ENCODE results near the gene S100B.

Gene S100B

GRCh38 chr21:46570631-46571030 is 34.3 kb downstream of the S100B start:
- Histone ChIP-seq H3K27me3 (ENCODE audit: control insufficient read depth, insufficient read depth, low read length) (no peaks in the 10 kb centered on the region), H3K27ac (ENCODE audit: low read depth, low read length) (no peak overlapping the region), H3K9me3 (ENCODE audit: control insufficient read depth, insufficient read depth, low read depth, low read length) (no peaks in the 10 kb centered on the region), H3K36me3 (ENCODE audit: control insufficient read depth, insufficient read depth, low read length) (peaks cover 56% of the 10 kb centered on the region), H3K4me3 (ENCODE audit: low read depth, low read length) (no peak overlapping the region), H3K9ac (ENCODE audit: low read length) (no peak overlapping the region), H3K4me1 (ENCODE audit: control insufficient read depth, insufficient read depth, low read length) (no peaks in the 10 kb centered on the region)

- Histone ChIP-seq H3K4me3 (ENCODE audit: low read depth, low read length) (no peak overlapping the region), H3K4me1 (ENCODE audit: control insufficient read depth, insufficient read depth, low read length) (no peaks in the 10 kb centered on the region), H3K27ac (ENCODE audit: low read depth, low read length) (no peak overlapping the region), H3K27me3 (ENCODE audit: control insufficient read depth, insufficient read depth, low read length) (no peaks in the 10 kb centered on the region), H3K36me3 (ENCODE audit: control insufficient read depth, insufficient read depth, low read length) (peaks cover 61% of the 10 kb centered on the region), H3K9me3 (ENCODE audit: control insufficient read depth, insufficient read depth, low read depth, low read length) (no peaks in the 10 kb centered on the region), H3K9ac (ENCODE audit: low read length) (no peak overlapping the region)
These were observed 34.8 kb downstream of the S100B start for GRCh38 chr21:46570119-46570518.

DNA sequence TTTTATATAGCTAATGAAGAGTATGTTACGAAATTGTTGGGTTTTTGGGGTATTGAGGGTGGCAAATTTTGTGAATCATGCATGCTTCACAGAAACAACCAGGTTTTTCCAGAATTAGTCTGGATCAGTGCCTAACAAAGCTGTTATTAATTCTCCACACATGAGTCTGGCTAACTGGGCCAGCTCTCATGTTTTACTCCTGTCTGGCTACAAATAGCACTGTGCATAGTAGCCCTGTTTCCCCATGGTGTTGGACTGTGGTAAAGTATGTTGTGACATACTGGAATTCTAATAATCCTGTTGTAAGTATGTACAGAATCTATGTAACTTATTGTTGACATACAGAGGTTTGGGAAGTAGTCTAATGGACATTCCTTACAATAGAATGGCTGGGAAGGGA is 35.8 kb downstream of the S100B start:
- H3K36me3 ChIP-seq (ENCODE audit: control insufficient read depth, insufficient read depth, low read length), result peaks cover 71% of the 10 kb centered on the region

DNA sequence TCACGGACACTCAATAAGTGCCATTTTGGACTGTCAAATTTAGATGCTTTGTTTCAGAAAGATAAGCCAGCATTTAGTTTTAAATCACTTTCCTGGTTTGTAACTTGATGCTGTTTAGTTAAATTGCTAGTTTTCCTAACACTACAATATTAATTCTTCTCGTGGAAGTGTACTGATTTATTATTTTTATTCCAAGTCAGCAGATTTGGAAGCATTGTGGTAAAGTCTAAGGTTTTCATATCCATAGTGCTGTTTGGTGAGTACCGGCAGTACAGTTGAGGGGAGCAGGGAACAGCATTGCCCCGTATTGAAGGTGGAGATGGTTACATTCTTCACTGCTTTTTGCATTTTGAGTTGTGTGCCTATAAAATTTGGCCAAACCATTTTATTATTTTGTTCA is 36.3 kb downstream of the S100B start:
- H3K9ac ChIP-seq (ENCODE audit: low read length), result no peak overlapping the region
- H3K4me3 ChIP-seq (ENCODE audit: low read depth, low read length), result no peak overlapping the region
- no peaks in the 10 kb centered on the region for H3K27me3 ChIP-seq (ENCODE audit: control insufficient read depth, insufficient read depth, low read length)
- no peaks in the 10 kb centered on the region for H3K9me3 ChIP-seq (ENCODE audit: control insufficient read depth, insufficient read depth, low read depth, low read length)
- no peak overlapping the region for H3K27ac ChIP-seq (ENCODE audit: low read depth, low read length)
- peaks cover 76% of the 10 kb centered on the region for H3K36me3 ChIP-seq (ENCODE audit: control insufficient read depth, insufficient read depth, low read length)
- no peaks in the 10 kb centered on the region for H3K4me1 ChIP-seq (ENCODE audit: control insufficient read depth, insufficient read depth, low read length)

More for the DNA sequence above, 35.8 kb downstream of the S100B start:
- Histone ChIP-seq H3K27ac (ENCODE audit: low read depth, low read length) (no peak overlapping the region), H3K4me3 (ENCODE audit: low read depth, low read length) (no peak overlapping the region), H3K9ac (ENCODE audit: low read length) (no peak overlapping the region), H3K9me3 (ENCODE audit: control insufficient read depth, insufficient read depth, low read depth, low read length) (no peaks in the 10 kb centered on the region), H3K4me1 (ENCODE audit: control insufficient read depth, insufficient read depth, low read length) (no peaks in the 10 kb centered on the region), H3K27me3 (ENCODE audit: control insufficient read depth, insufficient read depth, low read length) (no peaks in the 10 kb centered on the region)

- H3K27me3 ChIP-seq (ENCODE audit: control insufficient read depth, insufficient read depth, low read length), result no peaks in the 10 kb centered on the region
- no peak overlapping the region for H3K27ac ChIP-seq (ENCODE audit: low read depth, low read length)
- H3K9ac ChIP-seq (ENCODE audit: low read length), result no peak overlapping the region
- H3K4me1 ChIP-seq (ENCODE audit: control insufficient read depth, insufficient read depth, low read length), result no peaks in the 10 kb centered on the region
- H3K36me3 ChIP-seq (ENCODE audit: control insufficient read depth, insufficient read depth, low read length), result peaks cover 80% of the 10 kb centered on the region
- no peaks in the 10 kb centered on the region for H3K9me3 ChIP-seq (ENCODE audit: control insufficient read depth, insufficient read depth, low read depth, low read length)
- H3K4me3 ChIP-seq (ENCODE audit: low read depth, low read length), result no peak overlapping the region
These were observed 37.5 kb downstream of the S100B start for GRCh38 chr21:46567348-46567747.

DNA sequence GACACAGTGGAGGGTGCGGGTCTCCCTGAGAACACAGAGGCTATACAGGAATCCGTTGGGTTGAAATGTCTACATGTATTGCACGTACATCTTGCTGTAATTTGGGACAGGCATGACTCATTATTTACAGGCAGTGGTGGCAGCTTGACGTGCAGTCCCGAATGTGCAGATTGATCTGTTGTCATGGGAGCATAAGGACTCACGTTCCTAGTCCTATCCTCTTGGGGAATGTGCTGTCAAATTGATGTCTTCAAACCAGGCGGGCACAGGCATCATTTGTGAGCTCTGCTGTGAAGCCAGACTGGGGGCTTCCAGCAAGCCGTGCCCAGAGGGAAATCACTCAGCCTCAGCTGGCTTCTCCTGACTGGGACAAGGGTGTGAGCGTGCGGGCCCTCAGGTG is 40.5 kb downstream of the S100B start:
- Histone ChIP-seq H3K9me3 (ENCODE audit: control insufficient read depth, insufficient read depth, low read depth, low read length) (no peaks in the 10 kb centered on the region), H3K27me3 (ENCODE audit: control insufficient read depth, insufficient read depth, low read length) (no peaks in the 10 kb centered on the region), H3K4me3 (ENCODE audit: low read depth, low read length) (no peak overlapping the region), H3K9ac (ENCODE audit: low read length) (no peak overlapping the region), H3K36me3 (ENCODE audit: control insufficient read depth, insufficient read depth, low read length) (peaks cover 91% of the 10 kb centered on the region), H3K27ac (ENCODE audit: low read depth, low read length) (no peak overlapping the region), H3K4me1 (ENCODE audit: control insufficient read depth, insufficient read depth, low read length) (no peaks in the 10 kb centered on the region)

- Histone ChIP-seq H3K4me3 (ENCODE audit: low read depth, low read length) (no peak overlapping the region), H3K4me1 (ENCODE audit: control insufficient read depth, insufficient read depth, low read length) (no peaks in the 10 kb centered on the region), H3K27me3 (ENCODE audit: control insufficient read depth, insufficient read depth, low read length) (no peaks in the 10 kb centered on the region), H3K27ac (ENCODE audit: low read depth, low read length) (no peak overlapping the region), H3K9ac (ENCODE audit: low read length) (no peak overlapping the region), H3K9me3 (ENCODE audit: control insufficient read depth, insufficient read depth, low read depth, low read length) (no peaks in the 10 kb centered on the region), H3K36me3 (ENCODE audit: control insufficient read depth, insufficient read depth, low read length) (peaks cover 89% of the 10 kb centered on the region)
These were observed 41.8 kb downstream of the S100B start for GRCh38 chr21:46562964-46563607.

DNA sequence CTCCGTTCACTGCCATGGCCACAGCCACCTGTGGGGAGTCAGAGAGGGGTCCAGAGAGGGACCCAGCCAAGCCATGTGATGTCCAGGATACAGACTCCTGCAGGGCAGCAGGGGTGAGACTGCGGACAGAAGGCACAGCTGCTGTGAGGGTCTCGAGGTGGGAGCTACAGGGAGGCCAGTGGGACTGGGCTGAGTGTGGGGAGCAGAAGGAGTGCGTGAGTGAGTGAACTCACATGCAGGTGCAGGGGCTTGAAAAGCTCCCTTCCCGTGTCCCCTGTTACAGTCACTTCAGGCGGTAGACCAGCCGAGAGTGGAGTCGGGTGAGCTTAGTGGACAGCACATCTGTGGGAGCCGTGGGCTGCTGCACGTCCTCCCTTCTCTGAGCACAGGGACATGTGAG is 42.4 kb downstream of the S100B start:
- H3K4me1 ChIP-seq (ENCODE audit: control insufficient read depth, insufficient read depth, low read length), result no peaks in the 10 kb centered on the region
- H3K9ac ChIP-seq (ENCODE audit: low read length), result no peak overlapping the region
- peaks cover 89% of the 10 kb centered on the region for H3K36me3 ChIP-seq (ENCODE audit: control insufficient read depth, insufficient read depth, low read length)
- no peaks in the 10 kb centered on the region for H3K9me3 ChIP-seq (ENCODE audit: control insufficient read depth, insufficient read depth, low read depth, low read length)
- H3K27me3 ChIP-seq (ENCODE audit: control insufficient read depth, insufficient read depth, low read length), result no peaks in the 10 kb centered on the region
- no peak overlapping the region for H3K4me3 ChIP-seq (ENCODE audit: low read depth, low read length)
- H3K27ac ChIP-seq (ENCODE audit: low read depth, low read length), result no peak overlapping the region

- Histone ChIP-seq H3K4me1 (ENCODE audit: control insufficient read depth, insufficient read depth, low read length) (no peaks in the 10 kb centered on the region), H3K27me3 (ENCODE audit: control insufficient read depth, insufficient read depth, low read length) (no peaks in the 10 kb centered on the region), H3K27ac (ENCODE audit: low read depth, low read length) (no peak overlapping the region), H3K4me3 (ENCODE audit: low read depth, low read length) (no peak overlapping the region), H3K36me3 (ENCODE audit: control insufficient read depth, insufficient read depth, low read length) (peaks cover 88% of the 10 kb centered on the region), H3K9me3 (ENCODE audit: control insufficient read depth, insufficient read depth, low read depth, low read length) (no peaks in the 10 kb centered on the region), H3K9ac (ENCODE audit: low read length) (no peak overlapping the region)
These were observed 43.3 kb downstream of the S100B start for GRCh38 chr21:46561445-46562090.

GRCh38 chr21:46560568-46561444 is 44.1 kb downstream of the S100B start:
- H3K9me3 ChIP-seq (ENCODE audit: control insufficient read depth, insufficient read depth, low read depth, low read length), result no peaks in the 10 kb centered on the region
- H3K4me3 ChIP-seq (ENCODE audit: low read depth, low read length), result no peak overlapping the region
- H3K9ac ChIP-seq (ENCODE audit: low read length), result no peak overlapping the region
- no peaks in the 10 kb centered on the region for H3K27me3 ChIP-seq (ENCODE audit: control insufficient read depth, insufficient read depth, low read length)
- H3K27ac ChIP-seq (ENCODE audit: low read depth, low read length), result no peak overlapping the region
- no peaks in the 10 kb centered on the region for H3K4me1 ChIP-seq (ENCODE audit: control insufficient read depth, insufficient read depth, low read length)
- peaks cover 84% of the 10 kb centered on the region for H3K36me3 ChIP-seq (ENCODE audit: control insufficient read depth, insufficient read depth, low read length)

Measured in HUES6 (cell line).